Erythroblast (primary cell): ENCODE data around the gene ZNF830.

Experiments used
- GATA1 ChIP-seq: IDR thresholded peaks from 2 replicates; pipeline ENCODE4 v1.6.1; 2011; ENCODE audit warnings: low read depth, mild to moderate bottlenecking, control low read depth, low read length, moderate library complexity
- POLR2A ChIP-seq: IDR thresholded peaks from 2 replicates; pipeline ENCODE4 v1.6.1; 2011; ENCODE audit warnings: mild to moderate bottlenecking, low read length

- TF ChIP-seq POLR2A (no peak), GATA1 (no peak)
Measured at GRCh38 chr17:34981538-34982241, 20.4 kb downstream of the ZNF830 start.
